ENCODE measurements around the gene TMEM202. TPM values are rescaled to one million over a fixed set of nuclear protein-coding genes. Genes with fewer than 3 reads are reported as not detected.

Gene TMEM202
- total and polyA plus RNA-seq, 2 of the 13 experiments (the other 11 are each of a cell fraction or from before 2014, with no cell fraction given): not detected

- no peak for TF ChIP-seq RFX5 (IDR thresholded peaks at IDR 0.05; ENCODE audit: low read depth, low read length)
- TF ChIP-seq ATF5 (CRISPR knock-in tag; IDR thresholded peaks at IDR 0.05; ENCODE audit: low read depth): no peak
- no peak for TF ChIP-seq TERF1 (CRISPR knock-in tag; IDR thresholded peaks at IDR 0.05)
- no peak for TF ChIP-seq CC2D1A (CRISPR knock-in tag; IDR thresholded peaks at IDR 0.05)
- peak; percentile 82 for TF ChIP-seq HNF4G (IDR thresholded peaks at IDR 0.05; ENCODE audit: borderline replicate concordance, low read depth, low read length)
- TF ChIP-seq HNF4G (CRISPR knock-in tag; IDR thresholded peaks at IDR 0.05; ENCODE audit: borderline replicate concordance, low read depth): peak; percentile 80; the same call in 1 of the 2 replicates
- TF ChIP-seq ZNF639 (CRISPR knock-in tag; conservative IDR thresholded peaks at IDR 0.05): no peak
- TF ChIP-seq CREM (IDR thresholded peaks at IDR 0.05): no peak
- TF ChIP-seq CREM (CRISPR knock-in tag; IDR thresholded peaks at IDR 0.05): no peak
- TF ChIP-seq BRCA1 (CRISPR knock-in tag; IDR thresholded peaks at IDR 0.05): no peak
- peak; percentile 83; the same call in 1 of the 2 replicates for TF ChIP-seq AHDC1 (CRISPR knock-in tag; IDR thresholded peaks at IDR 0.05; ENCODE audit: borderline replicate concordance)
- TF ChIP-seq ESRRA (CRISPR knock-in tag; IDR thresholded peaks at IDR 0.05; ENCODE audit: low read depth): no peak
- TF ChIP-seq BRD4 (CRISPR knock-in tag; IDR thresholded peaks at IDR 0.05): no peak
- TF ChIP-seq ASH2L (IDR thresholded peaks at IDR 0.05; ENCODE audit: insufficient read length, low read depth, low read length): no peak
- TF ChIP-seq FOXK1 (CRISPR knock-in tag; IDR thresholded peaks at IDR 0.05; ENCODE audit: borderline replicate concordance, low read depth): no peak
- no peak for TF ChIP-seq ZNF180 (CRISPR knock-in tag; IDR thresholded peaks at IDR 0.05; ENCODE audit: borderline replicate concordance, low read depth)
- TF ChIP-seq REXO4 (CRISPR knock-in tag; IDR thresholded peaks at IDR 0.05; ENCODE audit: borderline replicate concordance): no peak
- no peak for TF ChIP-seq ZNF550 (CRISPR knock-in tag; IDR thresholded peaks at IDR 0.05; ENCODE audit: borderline replicate concordance)
- TF ChIP-seq TOE1 (CRISPR knock-in tag; IDR thresholded peaks at IDR 0.05): no peak
- TF ChIP-seq NR1H2 (CRISPR knock-in tag; IDR thresholded peaks at IDR 0.05; ENCODE audit: borderline replicate concordance, low read depth): no peak
- no peak for TF ChIP-seq GFI1 (CRISPR knock-in tag; IDR thresholded peaks at IDR 0.05; ENCODE audit: borderline replicate concordance)
Observed at GRCh38 chr15:72398648-72399047, 543 bp downstream of the TMEM202 start (continued).

All from HepG2 (cell line).